GM19239 (cell line): ENCODE results near the gene ALOX12B.
"Not testable (repeated sequence)": the region's sequence is repeated elsewhere in the genome, so short reads cannot be mapped to it uniquely, and the experiment has no call there.

ENCODE experiments used
- DNase-seq: peaks from one replicate; pipeline ENCODE4 v3.0.0; 2011; ENCODE audit warnings: low spot score; ENCODE audit not compliant: insufficient read length
- FAIRE-seq: peaks from 2 replicates; lab custom pipeline; 2011; peaks lifted over from hg19 to GRCh38; lab: Jason Lieb, UNC

Gene ALOX12B

DNA sequence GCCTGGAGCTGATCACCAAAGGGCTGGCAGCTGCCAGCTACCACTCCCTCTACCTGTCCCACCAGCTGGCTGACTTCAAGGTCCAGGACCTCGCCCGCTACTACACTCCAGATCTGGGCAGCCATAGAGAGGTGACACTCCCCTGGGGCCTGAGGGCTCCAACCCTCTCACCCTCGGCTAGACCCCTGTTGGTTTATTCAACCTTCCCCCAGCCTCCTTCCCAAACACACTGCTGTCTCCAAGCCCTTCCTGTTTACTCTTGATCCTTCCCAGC, 18.0 kb downstream of the ALOX12B start:
- FAIRE-seq, result no peak

GRCh38 chr17:8068736-8069586, 18.6 kb downstream of the ALOX12B start:
- FAIRE-seq (no peak), DNase-seq (no peak)

More for the DNA sequence above, 18.0 kb downstream of the ALOX12B start:
- DNase-seq, result no peak

GRCh38 chr17:8067806-8068205, 19.7 kb downstream of the ALOX12B start:
- DNase-seq, result no peak
- FAIRE-seq, result no peak

DNA sequence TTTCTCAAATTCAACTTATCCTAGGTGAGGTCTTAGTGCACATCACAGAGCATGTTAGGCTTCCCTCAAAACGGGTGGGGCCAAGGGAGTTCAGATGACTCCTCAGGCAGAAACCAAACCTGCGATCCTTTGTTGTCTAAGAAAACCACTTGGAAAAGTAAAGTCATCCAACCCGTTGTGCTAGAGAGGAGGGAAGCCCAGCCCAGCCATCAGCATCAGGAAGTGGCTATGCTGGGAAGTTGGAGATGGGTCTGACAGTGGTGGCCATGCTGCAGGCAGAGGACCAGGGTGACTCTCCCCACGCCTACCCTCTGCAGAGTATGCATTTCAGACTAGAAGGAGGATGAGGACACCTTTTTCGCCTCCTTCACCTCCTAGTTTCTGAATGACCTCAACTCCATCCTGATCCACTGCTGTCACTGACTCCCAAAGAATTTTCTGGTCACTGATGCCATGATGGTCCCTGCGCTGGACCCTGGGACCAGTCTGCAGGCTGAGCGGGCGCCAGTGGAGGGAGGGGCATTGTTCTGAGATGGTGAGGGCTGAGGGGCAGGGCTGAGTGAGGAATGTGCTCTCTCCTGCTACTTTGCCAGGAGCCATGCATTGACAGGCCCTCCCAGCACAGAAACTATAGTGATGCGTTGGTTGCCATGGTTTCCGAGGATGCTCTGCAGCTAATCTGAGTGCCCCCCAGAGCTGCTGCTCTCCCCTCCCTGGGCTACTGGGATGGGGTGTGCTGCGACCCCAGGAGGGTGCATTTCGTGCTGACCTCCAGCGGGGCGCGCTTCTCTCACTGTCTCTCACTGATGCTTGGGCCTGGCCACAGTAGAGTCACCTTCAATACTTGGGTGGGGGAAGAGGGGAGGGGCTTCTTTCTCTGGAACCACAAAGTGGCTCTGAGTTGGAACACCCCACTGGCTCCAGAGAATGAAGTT, 20.4 kb downstream of the ALOX12B start:
- FAIRE-seq, result no peak
- no peak for DNase-seq

DNA sequence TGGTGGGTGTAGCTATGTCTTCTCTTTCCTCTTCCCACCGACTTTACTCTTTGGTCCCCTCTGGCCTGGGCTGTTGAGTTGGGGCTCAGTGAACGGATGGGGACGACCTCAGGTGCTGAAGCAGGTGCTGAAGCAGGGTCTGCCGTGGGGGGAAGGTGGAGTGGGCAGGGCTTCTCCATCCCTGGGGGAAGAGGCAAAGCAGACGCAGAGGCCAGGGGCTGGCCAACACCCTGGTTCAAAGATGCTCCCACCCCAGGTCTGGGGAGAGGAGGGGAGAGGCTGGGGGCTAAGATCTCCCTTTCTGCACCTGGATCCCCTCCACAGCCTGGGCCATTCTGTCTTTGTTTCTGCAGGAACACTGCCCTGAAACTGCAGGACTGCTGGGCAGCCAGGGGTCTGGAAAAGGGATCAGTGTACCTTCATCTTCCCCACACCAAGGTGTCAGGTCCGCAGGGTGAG, 22.9 kb downstream of the ALOX12B start:
- no peak for DNase-seq
- no peak for FAIRE-seq

DNA sequence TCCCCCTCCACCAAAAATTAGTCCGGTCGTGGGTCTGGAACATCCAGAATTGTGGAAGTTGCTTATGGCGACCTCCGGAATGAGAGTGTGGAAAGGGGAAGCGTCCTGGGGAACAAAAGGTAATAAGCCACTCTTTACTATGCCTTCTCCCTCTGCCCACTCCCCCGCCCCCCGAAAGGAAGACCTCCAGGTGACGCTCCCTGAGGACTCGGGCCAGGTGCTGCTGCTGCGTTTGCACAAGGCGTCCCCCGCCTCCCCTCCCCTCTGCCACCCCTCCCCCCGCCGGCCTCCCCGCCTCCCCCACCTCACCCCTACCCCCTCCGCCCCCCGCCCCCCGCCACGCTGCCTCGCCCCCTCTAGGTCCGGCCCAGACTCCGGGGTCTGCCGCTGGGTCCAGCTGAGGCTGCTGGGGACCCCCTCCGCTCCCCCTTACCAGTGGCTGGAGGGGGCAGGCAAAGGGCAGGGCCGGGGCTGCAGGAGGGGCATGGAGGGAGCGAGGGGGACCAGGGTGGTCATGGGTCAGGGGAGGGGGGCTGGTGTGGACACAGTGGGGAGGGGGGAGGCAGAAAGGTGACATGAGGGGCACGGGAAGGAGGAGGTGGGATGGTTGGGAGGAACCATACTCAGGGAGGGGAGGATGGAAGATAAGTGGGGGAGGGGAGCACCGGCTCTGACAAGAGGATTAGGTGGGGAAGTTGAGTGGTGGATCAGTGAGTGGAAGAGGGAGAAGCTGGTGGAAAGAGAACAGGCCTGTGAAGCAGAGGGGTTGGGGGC, 23.6 kb downstream of the ALOX12B start:
- FAIRE-seq, result no peak
- no peak for DNase-seq

DNA sequence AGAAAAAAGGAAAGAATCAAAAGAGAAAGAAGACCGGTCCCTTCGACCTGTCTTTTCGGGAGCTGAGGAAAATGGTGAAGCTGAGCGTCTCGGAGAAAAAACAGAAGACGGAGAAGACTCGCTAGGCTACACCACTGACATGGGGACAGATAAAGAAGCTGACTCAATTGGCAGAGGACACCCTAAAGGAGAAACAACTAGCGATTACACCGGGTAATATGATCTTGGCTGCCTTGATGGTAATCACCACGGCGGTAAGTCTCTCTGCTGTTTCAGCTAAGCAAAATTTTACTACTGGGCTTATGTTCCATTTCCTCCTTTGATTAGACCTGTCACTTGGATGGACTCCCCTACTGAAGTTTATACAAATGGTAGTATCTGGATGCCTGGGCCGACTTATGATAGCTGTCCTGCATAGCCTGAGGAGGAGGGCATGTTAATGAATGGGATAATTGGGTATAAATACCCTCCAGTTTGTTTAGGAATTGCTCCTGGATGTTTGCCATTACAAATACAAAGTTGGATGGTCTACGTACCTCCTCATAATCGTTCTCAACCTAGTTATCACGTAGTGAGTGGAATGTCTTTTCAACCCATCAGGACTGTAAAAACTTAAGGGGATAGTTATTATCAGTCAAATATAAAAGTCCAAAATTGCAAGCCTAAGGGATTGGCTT, 24.6 kb downstream of the ALOX12B start:
- DNase-seq (no peak), FAIRE-seq (no peak)

GRCh38 chr17:8062435-8062806, 25.1 kb downstream of the ALOX12B start:
- no peak for DNase-seq
- no peak for FAIRE-seq

- not testable (repeated sequence) for DNase-seq, FAIRE-seq
Observed at GRCh38 chr17:8061851-8062250, 25.7 kb downstream of the ALOX12B start.

DNA sequence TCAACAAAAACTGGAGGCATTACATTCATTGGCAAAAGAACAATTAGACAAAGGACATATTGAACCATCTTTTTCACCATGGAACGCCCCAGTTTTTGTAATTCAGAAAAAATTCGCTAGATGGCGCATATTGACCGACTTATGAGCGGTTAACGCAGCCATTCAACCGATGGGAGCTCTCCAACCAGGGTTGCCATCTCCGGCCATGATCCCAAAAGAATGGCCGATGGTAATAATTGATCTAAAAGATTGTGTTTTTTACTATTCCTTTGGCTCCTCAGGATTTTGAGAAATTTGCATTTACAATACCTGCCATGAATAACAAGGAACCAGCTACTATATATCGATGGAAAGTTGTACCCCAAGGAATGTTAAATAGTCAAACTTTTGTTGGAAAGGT, 27.2 kb downstream of the ALOX12B start:
- FAIRE-seq, result peak; percentile 90
- DNase-seq, result peak; percentile 60

DNA sequence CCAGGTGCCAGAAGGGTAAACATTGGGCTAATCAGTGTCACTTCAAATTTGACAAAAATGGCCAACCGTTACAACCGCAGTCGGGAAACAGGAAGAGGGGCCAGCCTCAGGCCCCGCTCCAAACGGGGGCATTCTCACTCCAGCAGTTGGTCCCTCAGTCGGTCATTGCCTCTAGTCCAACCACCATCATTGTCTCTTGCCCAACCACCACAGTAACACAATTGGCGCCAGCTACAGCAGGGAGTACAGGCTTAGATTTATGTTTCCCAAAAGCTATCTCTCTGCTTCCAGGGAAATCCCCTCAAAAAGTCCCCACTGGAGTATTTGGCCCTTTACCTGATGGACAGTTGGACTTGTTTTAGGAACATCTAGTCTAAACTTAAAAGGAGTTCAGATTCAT, 28.4 kb downstream of the ALOX12B start:
- FAIRE-seq (no peak), DNase-seq (no peak)

GRCh38 chr17:8057691-8058114, 29.8 kb downstream of the ALOX12B start:
- DNase-seq (peak; percentile 65), FAIRE-seq (peak; percentile 90)

- FAIRE-seq (no peak), DNase-seq (no peak)
Observed at GRCh38 chr17:8056976-8057625, 30.4 kb downstream of the ALOX12B start.

DNA sequence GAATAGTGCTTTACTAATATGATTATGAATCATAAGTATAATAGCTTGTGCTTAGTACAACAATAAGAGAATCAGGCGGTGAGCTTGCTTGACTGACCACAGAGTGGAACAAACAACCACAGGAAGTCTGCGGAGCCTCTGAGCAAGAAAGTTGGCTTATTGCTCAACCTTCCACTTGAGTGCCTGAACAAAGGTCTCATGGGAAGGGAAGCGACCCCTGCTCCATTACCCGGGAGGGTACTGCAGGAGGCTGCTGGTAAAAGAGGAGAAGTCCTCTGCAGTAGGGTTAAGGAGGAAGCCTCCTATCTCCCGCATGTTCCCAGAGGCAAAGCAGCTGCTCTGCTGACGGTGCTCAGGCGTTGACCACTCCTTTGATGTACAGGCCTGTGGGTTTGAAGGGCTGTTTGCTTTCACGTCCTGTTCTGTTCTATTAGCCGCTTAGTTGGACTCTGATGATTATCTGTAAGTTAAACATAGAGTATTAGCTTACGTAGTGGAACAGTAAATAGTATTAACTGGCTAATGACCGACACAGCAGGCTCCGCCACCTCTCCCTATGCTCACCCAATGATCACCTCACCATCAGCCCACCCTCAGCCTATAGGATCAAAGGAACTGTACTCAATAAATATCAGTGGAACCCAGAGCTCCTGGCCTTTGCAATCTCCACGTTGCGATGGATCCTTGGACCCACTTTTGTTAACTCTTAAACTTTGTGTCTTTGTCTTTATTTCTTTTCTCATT, 31.1 kb downstream of the ALOX12B start:
- DNase-seq (peak; percentile 50), FAIRE-seq (peak; percentile 78)

- DNase-seq, result no peak
- no peak for FAIRE-seq
Observed at GRCh38 chr17:8055851-8056231, 31.7 kb downstream of the ALOX12B start.

DNA sequence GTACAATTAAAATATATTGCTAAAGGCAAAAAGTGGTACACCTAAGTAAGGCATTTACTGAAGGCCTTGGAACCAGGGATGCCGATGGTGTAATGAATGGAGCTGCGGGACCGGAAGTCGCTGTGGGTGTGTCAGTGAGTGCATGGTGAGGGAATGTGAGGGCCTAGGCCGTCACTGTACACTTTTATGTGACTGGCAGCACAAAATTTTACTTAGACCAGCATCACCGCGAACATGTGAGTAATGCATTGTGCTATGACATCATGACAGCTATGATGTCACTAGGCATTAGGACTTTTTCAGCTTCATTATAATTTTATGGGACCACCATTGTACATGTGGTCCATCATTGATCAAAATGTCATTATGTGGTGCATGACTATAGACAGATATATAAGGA, 33.9 kb downstream of the ALOX12B start:
- DNase-seq, result no peak

DNA sequence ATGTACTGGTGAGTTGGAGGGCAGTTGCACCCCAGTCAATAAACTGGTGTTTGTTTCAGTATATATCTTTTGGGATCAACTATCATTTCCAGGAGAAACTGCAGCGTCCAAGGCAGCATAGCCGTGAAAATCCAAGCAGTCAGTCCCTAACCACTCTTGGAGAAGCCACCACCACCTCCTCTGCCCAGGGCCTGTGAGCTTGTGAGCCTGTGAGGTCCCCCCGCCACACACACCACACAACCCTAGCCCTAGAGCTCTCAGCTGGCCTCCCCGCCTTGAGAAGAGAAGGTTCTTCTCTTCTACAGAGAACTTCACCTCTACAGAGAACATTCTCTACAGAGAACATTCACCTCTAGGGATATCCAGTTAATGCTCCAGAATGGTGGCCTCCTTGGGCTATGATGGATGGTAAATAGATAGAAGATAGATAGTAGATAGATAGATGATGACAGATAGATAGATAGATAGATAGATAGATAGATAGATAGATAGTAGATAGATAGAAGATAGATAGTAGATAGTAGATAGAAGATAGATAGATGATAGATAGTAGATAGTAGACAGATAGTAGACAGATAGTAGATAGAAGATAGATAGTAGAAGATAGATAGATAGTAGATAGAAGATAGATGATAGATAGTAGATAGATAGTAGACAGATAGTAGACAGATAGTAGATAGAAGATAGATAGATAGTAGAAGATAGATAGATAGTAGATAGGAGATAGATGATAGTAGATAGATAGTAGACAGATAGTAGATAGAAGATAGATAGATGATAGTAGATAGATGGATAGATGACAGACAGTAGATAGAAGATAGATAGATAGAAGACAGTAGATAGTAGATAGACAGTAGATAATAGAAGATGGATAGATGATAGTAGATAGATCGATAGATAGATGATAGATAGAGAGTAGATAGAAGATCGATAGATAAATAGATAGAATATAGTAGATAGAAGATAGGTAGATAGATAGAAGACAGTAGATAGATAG, 35.0 kb downstream of the ALOX12B start:
- DNase-seq (no peak), FAIRE-seq (no peak)

More for the DNA sequence above, 33.9 kb downstream of the ALOX12B start:
- FAIRE-seq, result no peak

GRCh38 chr17:8051831-8052230, 35.7 kb downstream of the ALOX12B start:
- FAIRE-seq (no peak), DNase-seq (no peak)
